Ishikawa (cell line): ENCODE measurements around the gene ERF.

Experiments
- CEBPB ChIP-seq: IDR thresholded peaks from 2 replicates; pipeline ENCODE4 v1.6.1; 2012
- CREB1 ChIP-seq: IDR thresholded peaks from 2 replicates; pipeline ENCODE4 v1.6.1; 2012; ENCODE audit warnings: low read depth
- EP300 ChIP-seq: IDR thresholded peaks from 2 replicates; pipeline ENCODE4 v1.6.1; 2012; ENCODE audit warnings: borderline replicate concordance
- FOXM1 ChIP-seq: IDR thresholded peaks from 2 replicates; pipeline ENCODE4 v1.6.1; 2012; ENCODE audit warnings: low read depth, borderline replicate concordance
- NFIC ChIP-seq: IDR thresholded peaks from 2 replicates; pipeline ENCODE4 v1.6.1; 2012
- RAD21 ChIP-seq: IDR thresholded peaks from 2 replicates; pipeline ENCODE4 v1.6.1; 2012; ENCODE audit warnings: low read depth
- TAF1 ChIP-seq: IDR thresholded peaks from 2 replicates; pipeline ENCODE4 v1.6.1; 2012; ENCODE audit warnings: low read depth, mild to moderate bottlenecking
- TCF12 ChIP-seq: IDR thresholded peaks from 2 replicates; pipeline ENCODE4 v1.6.1; 2012; ENCODE audit warnings: low read depth
- TEAD4 ChIP-seq: IDR thresholded peaks from 2 replicates; pipeline ENCODE4 v1.6.1; 2012
- YY1 ChIP-seq: IDR thresholded peaks from 2 replicates; pipeline ENCODE4 v1.6.1; 2012; ENCODE audit warnings: low read depth
- TF ChIP-seq, protein P1 (sequence below): IDR thresholded peaks from 2 replicates; pipeline ENCODE4 v1.6.1; 2012; ENCODE audit warnings: low read depth, mild to moderate bottlenecking
- TF ChIP-seq, protein P2 (sequence below): IDR thresholded peaks from 2 replicates; pipeline ENCODE4 v1.6.1; 2012

DNA sequence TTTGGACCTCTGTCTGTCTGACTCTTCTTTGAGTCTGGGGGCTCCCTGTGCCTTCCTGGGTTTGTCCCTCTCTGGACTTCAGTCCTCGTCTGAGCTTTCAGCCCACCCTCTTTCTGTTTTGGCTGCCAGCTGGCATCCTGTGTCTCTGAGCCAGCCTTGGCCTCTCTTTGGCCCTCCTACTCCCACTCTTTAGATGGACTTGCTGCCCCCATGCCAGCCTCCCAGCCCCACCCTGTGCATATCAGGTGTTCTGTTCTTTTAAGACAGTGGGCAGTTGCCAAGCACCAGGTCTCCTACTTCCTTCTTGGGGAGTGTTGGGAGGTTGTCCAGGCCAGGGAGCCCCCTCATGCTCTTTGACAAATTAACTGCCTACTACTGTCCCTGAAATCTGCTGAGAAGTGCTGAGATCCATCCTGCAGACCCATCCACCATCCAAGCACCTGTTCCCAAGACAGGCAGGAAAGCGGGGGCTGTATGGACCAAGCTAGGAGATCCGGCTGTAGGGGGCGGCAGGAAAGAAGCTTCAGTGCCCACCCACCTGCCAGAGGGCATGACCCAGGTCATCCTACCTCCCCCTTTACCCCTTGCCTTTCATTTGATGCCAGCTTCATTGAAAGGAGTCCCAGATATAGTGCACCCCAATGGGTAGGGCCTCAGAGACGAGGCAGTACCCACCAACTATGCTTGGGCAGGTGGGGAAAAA is 23.7 kb upstream of the ERF start:
- no peak for TF ChIP-seq EP300
- TF ChIP-seq CREB1: no peak
- TF ChIP-seq FOXM1: no peak
- TF ChIP-seq, protein P1, sequence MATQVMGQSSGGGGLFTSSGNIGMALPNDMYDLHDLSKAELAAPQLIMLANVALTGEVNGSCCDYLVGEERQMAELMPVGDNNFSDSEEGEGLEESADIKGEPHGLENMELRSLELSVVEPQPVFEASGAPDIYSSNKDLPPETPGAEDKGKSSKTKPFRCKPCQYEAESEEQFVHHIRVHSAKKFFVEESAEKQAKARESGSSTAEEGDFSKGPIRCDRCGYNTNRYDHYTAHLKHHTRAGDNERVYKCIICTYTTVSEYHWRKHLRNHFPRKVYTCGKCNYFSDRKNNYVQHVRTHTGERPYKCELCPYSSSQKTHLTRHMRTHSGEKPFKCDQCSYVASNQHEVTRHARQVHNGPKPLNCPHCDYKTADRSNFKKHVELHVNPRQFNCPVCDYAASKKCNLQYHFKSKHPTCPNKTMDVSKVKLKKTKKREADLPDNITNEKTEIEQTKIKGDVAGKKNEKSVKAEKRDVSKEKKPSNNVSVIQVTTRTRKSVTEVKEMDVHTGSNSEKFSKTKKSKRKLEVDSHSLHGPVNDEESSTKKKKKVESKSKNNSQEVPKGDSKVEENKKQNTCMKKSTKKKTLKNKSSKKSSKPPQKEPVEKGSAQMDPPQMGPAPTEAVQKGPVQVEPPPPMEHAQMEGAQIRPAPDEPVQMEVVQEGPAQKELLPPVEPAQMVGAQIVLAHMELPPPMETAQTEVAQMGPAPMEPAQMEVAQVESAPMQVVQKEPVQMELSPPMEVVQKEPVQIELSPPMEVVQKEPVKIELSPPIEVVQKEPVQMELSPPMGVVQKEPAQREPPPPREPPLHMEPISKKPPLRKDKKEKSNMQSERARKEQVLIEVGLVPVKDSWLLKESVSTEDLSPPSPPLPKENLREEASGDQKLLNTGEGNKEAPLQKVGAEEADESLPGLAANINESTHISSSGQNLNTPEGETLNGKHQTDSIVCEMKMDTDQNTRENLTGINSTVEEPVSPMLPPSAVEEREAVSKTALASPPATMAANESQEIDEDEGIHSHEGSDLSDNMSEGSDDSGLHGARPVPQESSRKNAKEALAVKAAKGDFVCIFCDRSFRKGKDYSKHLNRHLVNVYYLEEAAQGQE: no peak
- no peak for TF ChIP-seq CEBPB
- TF ChIP-seq TAF1: no peak
- TF ChIP-seq, protein P2, sequence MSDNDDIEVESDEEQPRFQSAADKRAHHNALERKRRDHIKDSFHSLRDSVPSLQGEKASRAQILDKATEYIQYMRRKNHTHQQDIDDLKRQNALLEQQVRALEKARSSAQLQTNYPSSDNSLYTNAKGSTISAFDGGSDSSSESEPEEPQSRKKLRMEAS: no peak
- TF ChIP-seq TEAD4: no peak
- TF ChIP-seq RAD21: no peak
- TF ChIP-seq YY1: no peak
- no peak for TF ChIP-seq TCF12
- no peak for TF ChIP-seq NFIC
